ENCODE data around the gene CEP120.
"Not testable (repeated sequence)": the region's sequence is repeated elsewhere in the genome, so short reads cannot be mapped to it uniquely, and the experiment has no call there.

Gene CEP120

GRCh38 chr5:123423278-123424149, at the start of gene CEP120:
TSS of gene CEP120 (minus strand) at chr5:123423403. CDS start at chr5:123422998, 405 bp downstream.
- DNase-seq (ENCODE audit: low spot score): peak; percentile 98

GRCh38 chr5:123472150-123472924, 49.1 kb upstream of the CEP120 start:
- DNase-seq (ENCODE audit: low spot score): no peak

- DNase-seq (ENCODE audit: low spot score): no peak
Observed at GRCh38 chr5:123471385-123471784, 48.2 kb upstream of the CEP120 start.

GRCh38 chr5:123466839-123467238, 43.6 kb upstream of the CEP120 start:
- DNase-seq (ENCODE audit: low spot score): not testable (repeated sequence)

GRCh38 chr5:123460296-123460729, 37.1 kb upstream of the CEP120 start:
- no peak for DNase-seq (ENCODE audit: low spot score)

- DNase-seq (ENCODE audit: low spot score): not testable (repeated sequence)
Observed at GRCh38 chr5:123458994-123459393, 35.8 kb upstream of the CEP120 start.

GRCh38 chr5:123456242-123456641, 33.0 kb upstream of the CEP120 start:
- DNase-seq (ENCODE audit: low spot score): no peak

GRCh38 chr5:123455640-123456039, 32.4 kb upstream of the CEP120 start:
- no peak for DNase-seq (ENCODE audit: low spot score)

GRCh38 chr5:123455095-123455494, 31.9 kb upstream of the CEP120 start:
- DNase-seq (ENCODE audit: low spot score): no peak

GRCh38 chr5:123454259-123454911, 31.2 kb upstream of the CEP120 start:
- DNase-seq (ENCODE audit: low spot score): no peak

GRCh38 chr5:123452401-123452800, 29.2 kb upstream of the CEP120 start:
- DNase-seq (ENCODE audit: low spot score): no peak

- DNase-seq (ENCODE audit: low spot score): no peak
Observed at GRCh38 chr5:123451047-123451446, 27.8 kb upstream of the CEP120 start.

GRCh38 chr5:123450640-123451039, 27.4 kb upstream of the CEP120 start:
- no peak for DNase-seq (ENCODE audit: low spot score)

GRCh38 chr5:123450114-123450513, 26.9 kb upstream of the CEP120 start:
- no peak for DNase-seq (ENCODE audit: low spot score)

GRCh38 chr5:123449424-123449974, 26.3 kb upstream of the CEP120 start:
- DNase-seq (ENCODE audit: low spot score): no peak

- DNase-seq (ENCODE audit: low spot score): no peak
Observed at GRCh38 chr5:123448743-123449142, 25.5 kb upstream of the CEP120 start.

- DNase-seq (ENCODE audit: low spot score): no peak
Observed at GRCh38 chr5:123448017-123448617, 24.9 kb upstream of the CEP120 start.

GRCh38 chr5:123444016-123444415, 20.8 kb upstream of the CEP120 start:
- DNase-seq (ENCODE audit: low spot score): no peak

- no peak for DNase-seq (ENCODE audit: low spot score)
Observed at GRCh38 chr5:123441408-123441807, 18.2 kb upstream of the CEP120 start.

- no peak for DNase-seq (ENCODE audit: low spot score)
Observed at GRCh38 chr5:123440456-123441181, 17.4 kb upstream of the CEP120 start.

- no peak for DNase-seq (ENCODE audit: low spot score)
Observed at GRCh38 chr5:123439709-123440108, 16.5 kb upstream of the CEP120 start.

Measured in AG08395 (cell line).